ENCODE results near the gene TAOK1.

- TF ChIP-seq HMGA1 (CRISPR knock-in tag; conservative IDR thresholded peaks at IDR 0.05) (no peak), EZH2 (conservative IDR thresholded peaks at IDR 0.05; ENCODE audit: low read depth, low read length) (no peak), CBFB (CRISPR knock-in tag; IDR thresholded peaks at IDR 0.05) (no peak), TOE1 (CRISPR knock-in tag; IDR thresholded peaks at IDR 0.05) (no peak), ZBTB7A (CRISPR knock-in tag; IDR thresholded peaks at IDR 0.05) (no peak), MAFK (conservative IDR thresholded peaks at IDR 0.05 in 1 of 2, IDR thresholded peaks at IDR 0.05 in 1 of 2; ENCODE audit: low read length in 2 of 2) (no peak)
Observed at GRCh38 chr17:29346462-29346861, 43.7 kb upstream of the TAOK1 start.

All from HepG2 (cell line).